ENCODE measurements around the gene MSTN.

Gene MSTN

DNA sequence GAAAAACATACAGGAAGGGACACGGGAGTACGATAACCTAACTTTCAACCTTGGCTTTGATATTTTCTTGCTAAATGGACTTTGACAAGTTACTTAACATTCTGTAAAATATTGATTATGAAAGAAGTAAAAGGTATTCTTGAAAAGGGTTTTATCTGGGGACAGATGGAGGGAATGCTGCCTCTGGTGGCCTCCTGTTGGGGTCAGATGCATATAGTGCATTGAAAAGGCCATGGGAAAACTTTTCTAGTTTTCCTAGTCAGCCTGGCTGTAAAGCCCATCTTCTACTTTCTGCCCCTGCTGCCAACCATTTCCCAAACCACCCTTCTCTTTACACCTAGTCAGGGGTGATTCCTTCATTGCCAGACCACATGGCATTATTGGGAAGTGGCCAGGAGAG is 22.2 kb upstream of the MSTN start:
- TF ChIP-seq CTCF (IDR thresholded peaks at IDR 0.05) = no peak

DNA sequence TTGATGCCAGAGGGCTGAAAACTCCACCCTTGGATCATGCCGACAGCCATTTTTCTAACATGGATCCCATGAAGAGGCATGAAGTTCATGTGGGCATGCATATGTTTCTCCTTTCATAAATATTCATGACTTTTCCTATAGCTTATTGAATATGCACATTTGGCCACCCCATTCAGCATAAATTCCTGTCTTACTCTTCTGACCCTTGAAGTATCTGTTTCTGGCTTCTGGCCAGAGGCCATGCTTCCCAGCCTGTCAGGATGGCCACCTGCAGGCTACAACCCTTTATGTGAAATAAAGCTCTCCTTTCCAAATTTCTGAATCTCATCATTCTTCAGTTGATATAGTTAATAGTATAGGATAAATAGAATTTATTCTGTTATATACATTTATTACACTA is 19.6 kb upstream of the MSTN start:
- no peak for TF ChIP-seq CTCF (IDR thresholded peaks at IDR 0.05)

DNA sequence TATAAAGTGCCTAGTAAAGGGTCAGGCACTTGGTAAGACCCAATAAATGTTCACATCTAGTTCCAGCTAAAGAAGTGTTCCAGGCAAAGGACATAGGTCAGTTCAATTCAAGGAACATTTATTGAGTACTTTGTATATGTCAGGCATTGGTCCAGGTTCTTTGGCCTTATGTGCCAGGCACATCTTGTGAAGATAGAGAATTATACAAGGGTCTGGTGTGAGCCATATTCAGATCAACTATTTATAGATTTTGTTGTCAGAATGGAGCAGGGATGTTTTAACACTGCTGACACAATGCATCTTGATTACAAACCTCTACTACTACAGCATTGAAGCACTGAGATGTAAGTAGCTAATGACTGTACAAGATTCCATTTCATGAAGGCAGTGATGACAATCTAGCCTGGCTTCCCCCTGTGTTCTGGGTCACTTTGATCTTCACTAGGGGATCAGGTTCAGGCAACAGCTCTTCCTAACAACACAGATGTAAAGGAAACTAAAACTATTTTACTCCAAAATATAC is 18.1 kb upstream of the MSTN start:
- TF ChIP-seq CTCF (IDR thresholded peaks at IDR 0.05) = no peak

GRCh38 chr2:190079160-190079559 is 16.6 kb upstream of the MSTN start:
- no peak for TF ChIP-seq CTCF (IDR thresholded peaks at IDR 0.05)

DNA sequence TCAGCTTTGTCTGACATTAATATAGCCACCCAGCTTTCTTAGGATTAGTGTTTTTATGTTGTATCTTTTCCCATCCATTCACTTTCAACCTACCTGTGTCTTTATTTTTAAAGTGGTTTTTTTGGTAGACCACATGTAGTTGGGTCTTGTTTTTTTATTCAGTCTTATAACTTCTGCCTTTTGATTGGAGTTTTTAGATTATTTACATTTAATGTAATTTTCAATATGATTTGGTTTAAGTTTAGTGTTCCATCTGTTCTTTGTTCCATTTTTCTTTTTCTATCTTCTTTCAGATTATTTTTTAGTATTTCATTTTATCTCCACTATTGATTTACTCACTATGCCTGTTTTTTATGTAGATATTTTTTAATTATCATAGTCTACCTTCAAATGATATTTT is 13.1 kb upstream of the MSTN start:
- no peak for TF ChIP-seq CTCF (IDR thresholded peaks at IDR 0.05)

DNA sequence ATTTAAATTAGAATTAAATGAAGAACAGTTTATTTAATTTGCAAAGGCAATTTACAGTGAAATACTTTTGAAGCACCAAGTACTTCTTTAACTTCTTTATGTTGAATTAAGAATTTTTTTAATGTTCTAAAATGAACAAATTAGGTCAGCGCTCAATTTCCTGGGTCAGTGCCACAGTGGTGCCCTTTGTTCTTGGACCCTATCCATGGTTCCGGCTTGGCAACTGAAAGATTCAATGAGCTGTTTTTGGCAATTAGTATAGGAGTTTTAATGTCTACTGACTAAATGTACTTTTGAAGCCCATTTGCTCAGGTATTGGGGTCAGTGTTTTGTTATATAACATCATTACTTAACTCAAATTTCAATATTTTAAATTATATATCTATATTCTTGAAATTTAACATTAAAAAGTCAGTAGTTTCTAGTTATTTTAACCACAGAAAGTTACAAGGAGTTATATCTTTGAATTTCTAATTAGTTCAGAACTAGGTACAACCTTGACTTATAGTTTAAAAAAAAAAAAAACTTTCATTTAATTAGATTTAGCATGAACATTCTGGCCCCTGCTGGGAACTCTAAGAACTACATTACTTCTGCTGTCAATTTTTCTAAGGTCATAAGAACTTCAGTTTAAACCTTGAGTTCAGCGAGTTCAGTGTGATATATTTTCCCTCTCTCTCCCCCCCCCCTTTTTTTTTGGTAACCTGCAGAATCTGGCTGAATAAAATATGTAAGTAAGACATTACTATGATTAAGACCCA is 7.6 kb upstream of the MSTN start:
- TF ChIP-seq CTCF (IDR thresholded peaks at IDR 0.05) = peak; percentile 56

- TF ChIP-seq CTCF (IDR thresholded peaks at IDR 0.05) = no peak
These were observed 6.2 kb upstream of the MSTN start for GRCh38 chr2:190068764-190069163.

Measured in LNCAP (cell line).